ENCODE results near the gene NRCAM.

Gene NRCAM

DNA sequence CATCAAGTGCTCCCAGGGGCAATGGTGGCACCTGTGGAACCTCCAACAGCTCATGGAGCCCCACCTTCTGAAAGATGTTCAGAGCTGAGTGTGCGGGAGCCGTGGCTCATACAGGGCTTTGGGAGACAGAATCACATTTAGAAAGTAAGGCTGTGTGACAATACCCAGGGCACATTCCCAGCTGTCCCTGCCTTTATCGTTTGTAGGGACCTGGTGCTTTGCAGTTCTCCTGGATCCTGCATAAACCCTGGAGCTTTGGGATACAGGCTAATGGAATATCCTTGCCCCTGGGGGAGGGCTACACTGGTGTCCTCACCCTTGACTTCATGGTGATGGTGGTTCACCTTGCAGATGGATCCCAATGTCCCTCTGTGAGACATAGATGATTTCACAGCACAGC, 191.2 kb downstream of the NRCAM start:
- CTCF ChIA-PET, result interaction anchor here (1.1 kb wide), 1 partner anchor 36 kb away, joined by 3 read pairs; no protein-coding TSS in a partner anchor
- TF ChIP-seq HOXD13 (CRISPR knock-in tag; IDR thresholded peaks at IDR 0.05; ENCODE audit: borderline replicate concordance), result no peak
- TF ChIP-seq ZNF433 (tag by site-specific recombination; IDR thresholded peaks at IDR 0.05; ENCODE audit: low read depth), result no peak
- TF ChIP-seq TRIM28 (IDR thresholded peaks at IDR 0.05; ENCODE audit: borderline replicate concordance, low read length), result no peak
- TF ChIP-seq ZNF138 (tag by site-specific recombination; IDR thresholded peaks at IDR 0.05; ENCODE audit: borderline replicate concordance), result no peak
- TF ChIP-seq BCL11A (tag by site-specific recombination; IDR thresholded peaks at IDR 0.05; ENCODE audit: low read depth), result no peak
- no peak for TF ChIP-seq ZNF155 (tag by site-specific recombination; IDR thresholded peaks at IDR 0.05)
- TF ChIP-seq ZNF544 (tag by site-specific recombination; IDR thresholded peaks at IDR 0.05), result no peak
- TF ChIP-seq ZNF76 (tag by site-specific recombination; IDR thresholded peaks at IDR 0.05; ENCODE audit: borderline replicate concordance, low read depth), result no peak
- no peak for TF ChIP-seq ZNF610 (tag by site-specific recombination; IDR thresholded peaks at IDR 0.05; ENCODE audit: borderline replicate concordance)
- TF ChIP-seq ZNF670 (tag by site-specific recombination; IDR thresholded peaks at IDR 0.05; ENCODE audit: low read depth), result no peak

GRCh38 chr7:108263425-108263824, 192.8 kb downstream of the NRCAM start:
- no peaks in the 10 kb centered on the region for H3K9me3 ChIP-seq (ENCODE audit: control insufficient read depth, insufficient read depth, low read depth, low read length)
- H3K27ac ChIP-seq (ENCODE audit: extremely low read depth, low read depth, low read length), result no peak overlapping the region
- H3K4me1 ChIP-seq (ENCODE audit: control insufficient read depth, insufficient read depth, low read length), result no peaks in the 10 kb centered on the region
- POLR2A ChIA-PET, result no interaction called here
- TF ChIP-seq, protein P1, sequence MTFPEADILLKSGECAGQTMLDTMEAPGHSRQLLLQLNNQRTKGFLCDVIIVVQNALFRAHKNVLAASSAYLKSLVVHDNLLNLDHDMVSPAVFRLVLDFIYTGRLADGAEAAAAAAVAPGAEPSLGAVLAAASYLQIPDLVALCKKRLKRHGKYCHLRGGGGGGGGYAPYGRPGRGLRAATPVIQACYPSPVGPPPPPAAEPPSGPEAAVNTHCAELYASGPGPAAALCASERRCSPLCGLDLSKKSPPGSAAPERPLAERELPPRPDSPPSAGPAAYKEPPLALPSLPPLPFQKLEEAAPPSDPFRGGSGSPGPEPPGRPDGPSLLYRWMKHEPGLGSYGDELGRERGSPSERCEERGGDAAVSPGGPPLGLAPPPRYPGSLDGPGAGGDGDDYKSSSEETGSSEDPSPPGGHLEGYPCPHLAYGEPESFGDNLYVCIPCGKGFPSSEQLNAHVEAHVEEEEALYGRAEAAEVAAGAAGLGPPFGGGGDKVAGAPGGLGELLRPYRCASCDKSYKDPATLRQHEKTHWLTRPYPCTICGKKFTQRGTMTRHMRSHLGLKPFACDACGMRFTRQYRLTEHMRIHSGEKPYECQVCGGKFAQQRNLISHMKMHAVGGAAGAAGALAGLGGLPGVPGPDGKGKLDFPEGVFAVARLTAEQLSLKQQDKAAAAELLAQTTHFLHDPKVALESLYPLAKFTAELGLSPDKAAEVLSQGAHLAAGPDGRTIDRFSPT (tag by site-specific recombination; IDR thresholded peaks at IDR 0.05), result no peak
- TF ChIP-seq ZNF221 (tag by site-specific recombination; IDR thresholded peaks at IDR 0.05; ENCODE audit: borderline replicate concordance) (no peak), ZNF274 (IDR thresholded peaks at IDR 0.05; ENCODE audit: low read length) (no peak), ZNF274 (tag by site-specific recombination; IDR thresholded peaks at IDR 0.05; ENCODE audit: borderline replicate concordance) (no peak), GFI1B (tag by site-specific recombination; IDR thresholded peaks at IDR 0.05) (no peak), ZNF223 (tag by site-specific recombination; IDR thresholded peaks at IDR 0.05) (no peak), ZNF157 (tag by site-specific recombination; IDR thresholded peaks at IDR 0.05) (no peak), ZNF624 (tag by site-specific recombination; IDR thresholded peaks at IDR 0.05) (no peak), OVOL3 (tag by site-specific recombination; IDR thresholded peaks at IDR 0.05) (no peak), ZNF132 (tag by site-specific recombination; IDR thresholded peaks at IDR 0.05; ENCODE audit: borderline replicate concordance) (no peak), ZNF747 (tag by site-specific recombination; IDR thresholded peaks at IDR 0.05) (no peak), YY2 (tag by site-specific recombination; IDR thresholded peaks at IDR 0.05) (no peak)
- TF ChIP-seq, protein P2, sequence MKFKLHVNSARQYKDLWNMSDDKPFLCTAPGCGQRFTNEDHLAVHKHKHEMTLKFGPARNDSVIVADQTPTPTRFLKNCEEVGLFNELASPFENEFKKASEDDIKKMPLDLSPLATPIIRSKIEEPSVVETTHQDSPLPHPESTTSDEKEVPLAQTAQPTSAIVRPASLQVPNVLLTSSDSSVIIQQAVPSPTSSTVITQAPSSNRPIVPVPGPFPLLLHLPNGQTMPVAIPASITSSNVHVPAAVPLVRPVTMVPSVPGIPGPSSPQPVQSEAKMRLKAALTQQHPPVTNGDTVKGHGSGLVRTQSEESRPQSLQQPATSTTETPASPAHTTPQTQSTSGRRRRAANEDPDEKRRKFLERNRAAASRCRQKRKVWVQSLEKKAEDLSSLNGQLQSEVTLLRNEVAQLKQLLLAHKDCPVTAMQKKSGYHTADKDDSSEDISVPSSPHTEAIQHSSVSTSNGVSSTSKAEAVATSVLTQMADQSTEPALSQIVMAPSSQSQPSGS (tag by site-specific recombination; IDR thresholded peaks at IDR 0.05; ENCODE audit: low read depth), result no peak
- TF ChIP-seq, protein P3, sequence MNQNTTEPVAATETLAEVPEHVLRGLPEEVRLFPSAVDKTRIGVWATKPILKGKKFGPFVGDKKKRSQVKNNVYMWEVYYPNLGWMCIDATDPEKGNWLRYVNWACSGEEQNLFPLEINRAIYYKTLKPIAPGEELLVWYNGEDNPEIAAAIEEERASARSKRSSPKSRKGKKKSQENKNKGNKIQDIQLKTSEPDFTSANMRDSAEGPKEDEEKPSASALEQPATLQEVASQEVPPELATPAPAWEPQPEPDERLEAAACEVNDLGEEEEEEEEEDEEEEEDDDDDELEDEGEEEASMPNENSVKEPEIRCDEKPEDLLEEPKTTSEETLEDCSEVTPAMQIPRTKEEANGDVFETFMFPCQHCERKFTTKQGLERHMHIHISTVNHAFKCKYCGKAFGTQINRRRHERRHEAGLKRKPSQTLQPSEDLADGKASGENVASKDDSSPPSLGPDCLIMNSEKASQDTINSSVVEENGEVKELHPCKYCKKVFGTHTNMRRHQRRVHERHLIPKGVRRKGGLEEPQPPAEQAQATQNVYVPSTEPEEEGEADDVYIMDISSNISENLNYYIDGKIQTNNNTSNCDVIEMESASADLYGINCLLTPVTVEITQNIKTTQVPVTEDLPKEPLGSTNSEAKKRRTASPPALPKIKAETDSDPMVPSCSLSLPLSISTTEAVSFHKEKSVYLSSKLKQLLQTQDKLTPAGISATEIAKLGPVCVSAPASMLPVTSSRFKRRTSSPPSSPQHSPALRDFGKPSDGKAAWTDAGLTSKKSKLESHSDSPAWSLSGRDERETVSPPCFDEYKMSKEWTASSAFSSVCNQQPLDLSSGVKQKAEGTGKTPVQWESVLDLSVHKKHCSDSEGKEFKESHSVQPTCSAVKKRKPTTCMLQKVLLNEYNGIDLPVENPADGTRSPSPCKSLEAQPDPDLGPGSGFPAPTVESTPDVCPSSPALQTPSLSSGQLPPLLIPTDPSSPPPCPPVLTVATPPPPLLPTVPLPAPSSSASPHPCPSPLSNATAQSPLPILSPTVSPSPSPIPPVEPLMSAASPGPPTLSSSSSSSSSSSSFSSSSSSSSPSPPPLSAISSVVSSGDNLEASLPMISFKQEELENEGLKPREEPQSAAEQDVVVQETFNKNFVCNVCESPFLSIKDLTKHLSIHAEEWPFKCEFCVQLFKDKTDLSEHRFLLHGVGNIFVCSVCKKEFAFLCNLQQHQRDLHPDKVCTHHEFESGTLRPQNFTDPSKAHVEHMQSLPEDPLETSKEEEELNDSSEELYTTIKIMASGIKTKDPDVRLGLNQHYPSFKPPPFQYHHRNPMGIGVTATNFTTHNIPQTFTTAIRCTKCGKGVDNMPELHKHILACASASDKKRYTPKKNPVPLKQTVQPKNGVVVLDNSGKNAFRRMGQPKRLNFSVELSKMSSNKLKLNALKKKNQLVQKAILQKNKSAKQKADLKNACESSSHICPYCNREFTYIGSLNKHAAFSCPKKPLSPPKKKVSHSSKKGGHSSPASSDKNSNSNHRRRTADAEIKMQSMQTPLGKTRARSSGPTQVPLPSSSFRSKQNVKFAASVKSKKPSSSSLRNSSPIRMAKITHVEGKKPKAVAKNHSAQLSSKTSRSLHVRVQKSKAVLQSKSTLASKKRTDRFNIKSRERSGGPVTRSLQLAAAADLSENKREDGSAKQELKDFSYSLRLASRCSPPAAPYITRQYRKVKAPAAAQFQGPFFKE (tag by site-specific recombination; IDR thresholded peaks at IDR 0.05; ENCODE audit: borderline replicate concordance), result no peak
- CTCF ChIA-PET, result no interaction called here
- H3K4me3 ChIP-seq (ENCODE audit: low read depth, low read length), result no peak overlapping the region
- H3K36me3 ChIP-seq (ENCODE audit: control insufficient read depth in 2 of 2, insufficient read depth in 1 of 2, low read length in 2 of 2), result no peaks in the 10 kb centered on the region

More for the DNA sequence above, 191.2 kb downstream of the NRCAM start:
- Histone ChIP-seq H3K36me3 (ENCODE audit: control insufficient read depth in 2 of 2, insufficient read depth in 1 of 2, low read length in 2 of 2) (no peaks in the 10 kb centered on the region), H3K27ac (ENCODE audit: extremely low read depth, low read depth, low read length) (no peak overlapping the region), H3K4me3 (ENCODE audit: low read depth, low read length) (no peak overlapping the region), H3K4me1 (ENCODE audit: control insufficient read depth, insufficient read depth, low read length) (no peaks in the 10 kb centered on the region), H3K9me3 (ENCODE audit: control insufficient read depth, insufficient read depth, low read depth, low read length) (no peaks in the 10 kb centered on the region)
- POLR2A ChIA-PET, result no interaction called here
